ENCODE data around the gene MYO1D.

GRCh38 chr17:32527146-32527545 is 349.8 kb downstream of the MYO1D start:
- TF ChIP-seq CTCF (IDR thresholded peaks at IDR 0.05) (no peak), POLR2AphosphoS5 (IDR thresholded peaks at IDR 0.05; ENCODE audit: low read depth, low read length) (no peak), REST (IDR thresholded peaks at IDR 0.05; ENCODE audit: insufficient read depth in 1 of 2, low read depth in 2 of 2, low read length in 1 of 2) (no peak), SIN3A (IDR thresholded peaks at IDR 0.05; ENCODE audit: borderline replicate concordance, insufficient read depth, low read depth, low read length) (no peak), TCF7L2 (IDR thresholded peaks at IDR 0.05; ENCODE audit: low read depth, low read length) (no peak)

Measured in Panc1 (cell line).